Gastrocnemius medialis (tissue), 4 donors: ENCODE results near the gene NFILZ. TPM values are rescaled to one million over a fixed set of nuclear protein-coding genes. Genes with fewer than 3 reads are reported as not detected.

Source experiments
- ATAC-seq, 2 donors: fragments of 150-250 bp; one replicate each; pipeline ENCODE4 v1.9.1; 2016
- DNase-seq, 2 donors: peaks; one replicate each; pipeline ENCODE4 v3.0.0-alpha.2; 2019
- H3K27ac ChIP-seq, 4 donors: fragments of 200-600 bp; sonication (generic); 1 replicate in 1 of 4; 2 replicates in 3 of 4; pipeline ENCODE4 v1.5.1; 2016 to 2018; ENCODE audit warnings: mild to moderate bottlenecking in 2 of 4, moderate library complexity in 1 of 4
- H3K27me3 ChIP-seq, 3 donors: fragments of 200-600 bp; sonication (generic) in 2 of 3; 1 replicate in 1 of 3; 2 replicates in 2 of 3; pipeline versions ENCODE4 v1.5.1 to v1.6.0; 2016 to 2019; ENCODE audit warnings: mild to moderate bottlenecking in 1 of 3, moderate library complexity in 1 of 3
- H3K36me3 ChIP-seq, 2 donors: fragments of 200-600 bp; sonication (generic) in 1 of 2; one replicate each; pipeline ENCODE4 v1.5.1; 2017 to 2018
- H3K4me1 ChIP-seq, 2 donors: fragments of 200-600 bp; sonication (generic) in 1 of 2; one replicate each; pipeline ENCODE4 v1.5.1; 2016 to 2017; ENCODE audit warnings: mild to moderate bottlenecking in 2 of 2
- H3K4me3 ChIP-seq, 4 donors: fragments of 200-600 bp; sonication (generic) in 3 of 4; 1 replicate in 1 of 4; 2 replicates in 3 of 4; pipeline ENCODE4 v1.5.1; 2016 to 2019; ENCODE audit warnings: mild to moderate bottlenecking in 2 of 4
- H3K9me3 ChIP-seq, 3 donors: fragments of 200-600 bp; sonication (generic) in 2 of 3; 1 replicate in 1 of 3; 2 replicates in 2 of 3; pipeline ENCODE4 v1.5.1; 2016 to 2019
- CTCF ChIP-seq, 5 experiments: fragments of 450-650 bp in 3 of 5; fragments of 200-600 bp in 2 of 5; sonication (generic) in 2 of 5; IDR thresholded peaks in 4 of 5; conservative IDR thresholded peaks in 1 of 5; 1 replicate in 4 of 5; 2 replicates in 1 of 5; pipeline ENCODE4 v1.5.1; 2016 to 2019; ENCODE audit warnings: antibody characterized with exemption in 5 of 5, mild to moderate bottlenecking in 3 of 5, moderate library complexity in 3 of 5
- POLR2A ChIP-seq, 2 donors: fragments of 450-650 bp; IDR thresholded peaks; one replicate each; pipeline ENCODE4 v1.6.1; 2017; ENCODE audit warnings: antibody characterized with exemption in 2 of 2, mild to moderate bottlenecking in 2 of 2, moderate library complexity in 2 of 2
- in situ Hi-C, 4 donors: fragments of 200-750 bp; cut with MboI; loops; one replicate each; pipeline versions ENCODE4 v1.15.0 to v1.8.0; 2017; ENCODE audit warnings: low sequenced_read_pairs in 4 of 4
- intact Hi-C: fragments of 100-400 bp; cut with DNase I; formaldehyde crosslinking; loops from one replicate; pipeline ENCODE4 v1.15.1; 2023; ENCODE audit warnings: low total_unique reads
- total RNA-seq, 4 donors: library from RNA; depleted of rRNA; stranded (reverse); fragments of >200 nt; gene quantifications; one replicate each; pipeline versions ENCODE4 v1.1.0 to v1.2.3, GENCODE V29; 2016

The NFILZ gene
- total RNA-seq, 4 donors from 2014 or later, result not detected

GRCh38 chr19:8666814-8667405 is 36.5 kb downstream of the NFILZ start:
- Histone ChIP-seq H3K27ac (no peak overlapping the region), H3K27me3 (no peaks in the 10 kb centered on the region), H3K36me3 (no peaks in the 10 kb centered on the region), H3K9me3 (no peaks in the 10 kb centered on the region), H3K4me1 (no peaks in the 10 kb centered on the region), H3K4me3 (no peak overlapping the region)
- intact Hi-C loops, result no loop called here
- no peak for TF ChIP-seq POLR2A (IDR thresholded peaks at IDR 0.05)
- no peak for TF ChIP-seq CTCF (IDR thresholded peaks at IDR 0.05 in 4 of 5, conservative IDR thresholded peaks at IDR 0.05 in 1 of 5)
- in situ Hi-C loops, result loop anchor here in 1 of 4 donors (25.0 kb wide), 1 partner anchor 420 kb away; the partner anchor contains the start of gene OR1M1
- DNase-seq, result no peak
- ATAC-seq, result no peak

- H3K27me3 ChIP-seq, result no peaks in the 10 kb centered on the region
- no peak overlapping the region for H3K27ac ChIP-seq
- no peaks in the 10 kb centered on the region for H3K9me3 ChIP-seq
- intact Hi-C loops, result no loop called here
- DNase-seq, result no peak
- no peaks in the 10 kb centered on the region for H3K4me1 ChIP-seq
- no peaks in the 10 kb centered on the region for H3K36me3 ChIP-seq
- ATAC-seq, result no peak
- no peak for TF ChIP-seq CTCF (IDR thresholded peaks at IDR 0.05 in 4 of 5, conservative IDR thresholded peaks at IDR 0.05 in 1 of 5)
- TF ChIP-seq POLR2A (IDR thresholded peaks at IDR 0.05), result no peak
- H3K4me3 ChIP-seq, result no peak overlapping the region
- in situ Hi-C loops, result loop anchor here in 1 of 4 donors (25.0 kb wide), 1 partner anchor 414 kb away; the partner anchor contains the start of gene OR1M1
Measured at GRCh38 chr19:8673276-8673891, 43.0 kb downstream of the NFILZ start.

GRCh38 chr19:8675066-8675465 is 44.6 kb downstream of the NFILZ start:
- ATAC-seq, result no peak

GRCh38 chr19:8678244-8678807 is 47.9 kb downstream of the NFILZ start:
- no peak overlapping the region for H3K27ac ChIP-seq
- no peaks in the 10 kb centered on the region for H3K9me3 ChIP-seq
- no peaks in the 10 kb centered on the region for H3K4me1 ChIP-seq
- in situ Hi-C loops, result no loop called here
- ATAC-seq (no peak), DNase-seq (no peak)
- no peaks in the 10 kb centered on the region for H3K36me3 ChIP-seq
- no peak overlapping the region for H3K4me3 ChIP-seq
- TF ChIP-seq POLR2A (IDR thresholded peaks at IDR 0.05), result no peak
- TF ChIP-seq CTCF (IDR thresholded peaks at IDR 0.05 in 4 of 5, conservative IDR thresholded peaks at IDR 0.05 in 1 of 5), result no peak
- H3K27me3 ChIP-seq, result no peaks in the 10 kb centered on the region
- intact Hi-C loops, result no loop called here

More at GRCh38 chr19:8675066-8675465, 44.6 kb downstream of the NFILZ start:
- Histone ChIP-seq H3K27me3 (no peaks in the 10 kb centered on the region), H3K4me3 (no peak overlapping the region), H3K36me3 (no peaks in the 10 kb centered on the region), H3K4me1 (no peaks in the 10 kb centered on the region), H3K9me3 (no peaks in the 10 kb centered on the region), H3K27ac (no peak overlapping the region)
- TF ChIP-seq CTCF (IDR thresholded peaks at IDR 0.05 in 4 of 5, conservative IDR thresholded peaks at IDR 0.05 in 1 of 5), result no peak
- TF ChIP-seq POLR2A (IDR thresholded peaks at IDR 0.05), result no peak
- no peak for DNase-seq
- in situ Hi-C loops, result no loop called here
- intact Hi-C loops, result no loop called here

Other genes with a start within 250 kb of the NFILZ start
- 10 to 100 TPM; 13.4 to 42.9 (median 31.0) TPM for gene RAB11B, start 240.3 kb upstream of the NFILZ start, total RNA-seq
- gene MARCHF2, start 217.3 kb upstream of the NFILZ start, total RNA-seq, result 100 to 1,000 TPM; 173 to 183 (median 176) TPM
- 10 to 100 TPM; 42.5 to 74.6 (median 57.8) TPM for gene HNRNPM, start 185.7 kb upstream of the NFILZ start, total RNA-seq
- gene PRAM1, start 128.0 kb upstream of the NFILZ start, total RNA-seq, result under 1 TPM in 2 of 4 donors, not detected in 2; 0.16 to 0.27 TPM
- gene ZNF414, start 116.5 kb upstream of the NFILZ start, total RNA-seq, result 10 to 100 TPM in 1 of 4 donors, 1 to 10 TPM in 3; 4.7 to 13.3 (median 6.9) TPM
- 1 to 10 TPM in 3 of 4 donors, under 1 TPM in 1; 0.24 to 4.0 (median 1.8) TPM for gene MYO1F, start 53.2 kb upstream of the NFILZ start, total RNA-seq
- gene ADAMTS10, start 19.9 kb upstream of the NFILZ start, total RNA-seq, result 1 to 10 TPM; 2.2 to 7.7 (median 3.6) TPM
- gene ACTL9, start 68.2 kb downstream of the NFILZ start, total RNA-seq, result not detected
- not detected for gene OR2Z1, start 91.0 kb downstream of the NFILZ start, total RNA-seq
- gene ZNF558, start 201.7 kb downstream of the NFILZ start, total RNA-seq, result 10 to 100 TPM; 14.4 to 24.5 (median 18.6) TPM
- gene MBD3L1, start 201.7 kb downstream of the NFILZ start, total RNA-seq, result not detected